Liver (tissue), 9 donors: ENCODE data around the gene KRT75. TPM values are rescaled to one million over a fixed set of nuclear protein-coding genes. Genes with fewer than 3 reads are reported as not detected.
"Not testable (repeated sequence)": the region's sequence is repeated elsewhere in the genome, so short reads cannot be mapped to it uniquely, and the experiment has no call there.

Experiments used
- DNase-seq: peaks from one replicate; pipeline ENCODE4 v3.0.0-alpha.2; 2017; ENCODE audit warnings: low spot score
- H3K27ac ChIP-seq, 2 donors: one replicate each; pipeline ENCODE4 v1.7.0; 2013; ENCODE audit warnings: inconsistent platforms in 2 of 2, low read length in 2 of 2, control low read depth in 1 of 2, low read depth in 1 of 2, mild to moderate bottlenecking in 1 of 2
- H3K27me3 ChIP-seq, 4 donors: one replicate each; pipeline versions ENCODE4 v1.6.1 to v1.7.0; 2013; ENCODE audit warnings: low read length in 3 of 4, inconsistent platforms in 1 of 4, mild to moderate bottlenecking in 1 of 4, moderate library complexity in 1 of 4; ENCODE audit not compliant: control insufficient read depth in 4 of 4, insufficient read depth in 4 of 4
- H3K36me3 ChIP-seq, 4 donors: one replicate each; pipeline versions ENCODE4 v1.6.1 to v1.7.0; 2013; ENCODE audit warnings: low read length in 3 of 4, mild to moderate bottlenecking in 3 of 4, low read depth in 1 of 4, moderate library complexity in 1 of 4; ENCODE audit not compliant: control insufficient read depth in 4 of 4, insufficient read depth in 3 of 4
- H3K4me1 ChIP-seq, 4 donors: one replicate each; pipeline versions ENCODE4 v1.6.1 to v1.7.0; 2013; ENCODE audit warnings: low read length in 3 of 4, mild to moderate bottlenecking in 3 of 4, moderate library complexity in 1 of 4; ENCODE audit not compliant: control insufficient read depth in 4 of 4, insufficient read depth in 4 of 4
- H3K4me3 ChIP-seq, 3 donors: one replicate each; pipeline versions ENCODE4 v1.6.1 to v1.7.0; 2013; ENCODE audit warnings: low read length in 3 of 3, control low read depth in 1 of 3, low read depth in 1 of 3, mild to moderate bottlenecking in 1 of 3
- H3K9ac ChIP-seq, 2 donors: one replicate each; pipeline ENCODE4 v1.7.0; 2013; ENCODE audit warnings: low read length in 2 of 2, mild to moderate bottlenecking in 2 of 2, moderate library complexity in 2 of 2, control low read depth in 1 of 2, low read depth in 1 of 2
- H3K9me3 ChIP-seq, 4 donors: one replicate each; pipeline versions ENCODE4 v1.6.1 to v1.7.0; 2013; ENCODE audit warnings: low read length in 3 of 4; ENCODE audit not compliant: control insufficient read depth in 4 of 4
- EGR1 ChIP-seq, 2 donors: IDR thresholded peaks; 2 replicates each; pipeline ENCODE4 v1.6.1; 2016 to 2018; ENCODE audit warnings: antibody characterized with exemption in 2 of 2, low read depth in 2 of 2
- FOXA1 ChIP-seq: IDR thresholded peaks from 2 replicates; pipeline ENCODE4 v1.6.1; 2016; ENCODE audit warnings: antibody characterized with exemption
- FOXA2 ChIP-seq: IDR thresholded peaks from 2 replicates; pipeline ENCODE4 v1.6.1; 2016; ENCODE audit warnings: antibody characterized with exemption
- HNF4A ChIP-seq, 2 donors: conservative IDR thresholded peaks; 2 replicates each; pipeline ENCODE4 v1.6.1; 2016; ENCODE audit warnings: antibody characterized with exemption in 2 of 2, mild to moderate bottlenecking in 2 of 2
- HNF4G ChIP-seq: IDR thresholded peaks from 2 replicates; pipeline ENCODE4 v1.6.1; 2016; ENCODE audit warnings: antibody characterized with exemption
- JUND ChIP-seq, 2 donors: IDR thresholded peaks; 2 replicates each; pipeline ENCODE4 v1.6.1; 2016; ENCODE audit warnings: antibody characterized with exemption in 2 of 2
- NR2F2 ChIP-seq: IDR thresholded peaks from 2 replicates; pipeline ENCODE4 v1.6.1; 2016; ENCODE audit warnings: antibody characterized with exemption
- RAD21 ChIP-seq, 2 donors: IDR thresholded peaks; 2 replicates each; pipeline ENCODE4 v1.6.1; 2016; ENCODE audit warnings: antibody characterized with exemption in 2 of 2, mild to moderate bottlenecking in 2 of 2
- REST ChIP-seq: IDR thresholded peaks from 2 replicates; pipeline ENCODE4 v1.6.1; 2016; ENCODE audit warnings: antibody characterized with exemption, mild to moderate bottlenecking
- RXRA ChIP-seq, 2 donors: IDR thresholded peaks; 2 replicates each; pipeline ENCODE4 v1.6.1; 2017 to 2018; ENCODE audit warnings: antibody characterized with exemption in 2 of 2, mild to moderate bottlenecking in 1 of 2
- TAF1 ChIP-seq: conservative IDR thresholded peaks from 2 replicates; pipeline ENCODE4 v1.6.1; 2016; ENCODE audit warnings: antibody characterized with exemption, mild to moderate bottlenecking
- YY1 ChIP-seq: IDR thresholded peaks from 2 replicates; pipeline ENCODE4 v1.6.1; 2016; ENCODE audit warnings: antibody characterized with exemption, mild to moderate bottlenecking
- ZBTB33 ChIP-seq: IDR thresholded peaks from 2 replicates; pipeline ENCODE4 v1.6.1; 2016; ENCODE audit warnings: antibody characterized with exemption
- WGBS: extraction: QIAGEN DNeasy Blood & Tissue Kit; methylation state at CpG from one replicate; pipeline ENCODE4 v1.1.7; 2013; 5-methylcytosine and 5-hydroxymethylcytosine counted together
- polyA plus RNA-seq, 2 donors: library from polyadenylated mRNA; stranded (reverse) in 1 of 2; unstranded in 1 of 2; fragments of 200-250 nt in 1 of 2; fragments of >200 nt in 1 of 2; fragmentation: Nextera tagmentation in 1 of 2; extraction: Ambion mirVana in 1 of 2; gene quantifications; one replicate each; pipeline versions ENCODE4 v1.2.1 to v1.2.3, GENCODE V29; 2013 to 2015
- total RNA-seq, 2 donors: library from RNA; depleted of rRNA; stranded (reverse); fragments of >200 nt; gene quantifications; one replicate each; pipeline ENCODE4 v1.2.3, GENCODE V29; 2014
- TF ChIP-seq, protein P1 (sequence below): fragments of 150-350 bp; IDR thresholded peaks from 2 replicates; pipeline ENCODE4 v1.5.1; 2017; ENCODE audit warnings: improper control_type of control experiment, low read depth, low read length; ENCODE audit not compliant: missing input control
- TF ChIP-seq, protein P2 (sequence below): IDR thresholded peaks from 2 replicates; pipeline ENCODE4 v1.6.1; 2016; ENCODE audit warnings: antibody characterized with exemption
- donor health status: healthy.
- donor health status: healthy.
- donor health status: healthy.
- donor health status: healthy.
- donor health status: healthy.

KRT75 gene
- total and polyA plus RNA-seq, 4 donors, result not detected

DNA sequence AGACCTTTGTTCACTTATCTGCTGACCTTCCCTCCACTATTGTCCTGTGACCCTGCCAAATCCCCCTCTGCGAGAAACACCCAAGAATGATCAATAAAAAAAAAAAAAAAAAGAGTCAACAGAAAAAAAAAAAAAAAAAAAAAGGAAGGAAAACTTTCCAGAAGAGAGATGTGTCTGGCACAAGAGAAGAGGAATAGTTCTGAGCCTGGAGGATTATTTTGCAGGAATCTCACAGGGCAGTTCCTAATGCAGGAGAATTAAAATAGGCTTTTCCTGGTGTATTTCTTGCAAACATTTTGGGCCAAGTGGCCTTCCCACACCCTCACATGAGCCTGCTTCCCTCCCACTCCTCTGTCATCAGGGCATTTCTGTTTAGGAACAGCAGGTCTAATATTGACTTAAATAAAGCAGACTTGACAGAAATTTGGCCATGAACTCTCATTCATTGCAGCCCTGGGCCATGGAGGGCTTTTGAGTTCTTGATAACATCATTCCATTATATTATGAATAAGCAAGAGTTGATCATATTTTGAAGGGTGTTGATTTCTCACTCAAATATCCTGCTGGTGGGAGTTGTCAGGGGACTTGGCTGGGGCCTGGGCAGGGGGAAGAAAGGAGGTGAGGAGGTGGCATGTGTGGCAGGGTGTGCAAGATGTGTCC is 23.5 kb downstream of the KRT75 start:
- not testable (repeated sequence) for DNase-seq
- WGBS, result no CpG with 5 or more reads among the region's 1 CpG

DNA sequence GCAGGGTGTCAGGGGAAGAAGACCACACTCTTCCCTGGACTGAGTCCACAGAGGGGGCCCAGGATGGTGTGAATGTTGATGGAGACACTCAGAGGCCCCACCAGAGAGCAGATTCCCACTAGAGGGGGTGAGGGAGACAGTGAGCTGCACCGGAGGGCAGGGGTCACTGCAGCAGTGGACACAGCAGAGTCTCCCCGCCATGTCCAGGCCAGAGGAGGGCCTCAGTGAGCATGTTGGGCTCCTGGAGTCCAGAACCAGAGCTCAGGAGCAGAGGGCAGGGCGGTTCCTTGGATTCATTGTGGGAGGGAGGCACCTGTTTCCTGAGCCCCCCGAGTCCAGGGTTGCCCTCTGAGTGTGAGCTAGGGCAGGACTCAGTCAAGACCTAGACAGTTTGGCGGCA is 26.3 kb downstream of the KRT75 start:
- no peaks in the 10 kb centered on the region for H3K4me1 ChIP-seq
- no peaks in the 10 kb centered on the region for H3K9me3 ChIP-seq
- H3K27me3 ChIP-seq, result no peaks in the 10 kb centered on the region
- no peaks in the 10 kb centered on the region for H3K36me3 ChIP-seq
- DNase-seq, result no peak
- WGBS, result 88% methylated on average over 5 of the region's 5 CpGs
- H3K27ac ChIP-seq, result no peak overlapping the region
- TF ChIP-seq HNF4A (conservative IDR thresholded peaks at IDR 0.05), result no peak
- no peak for TF ChIP-seq REST
- TF ChIP-seq, protein P1, sequence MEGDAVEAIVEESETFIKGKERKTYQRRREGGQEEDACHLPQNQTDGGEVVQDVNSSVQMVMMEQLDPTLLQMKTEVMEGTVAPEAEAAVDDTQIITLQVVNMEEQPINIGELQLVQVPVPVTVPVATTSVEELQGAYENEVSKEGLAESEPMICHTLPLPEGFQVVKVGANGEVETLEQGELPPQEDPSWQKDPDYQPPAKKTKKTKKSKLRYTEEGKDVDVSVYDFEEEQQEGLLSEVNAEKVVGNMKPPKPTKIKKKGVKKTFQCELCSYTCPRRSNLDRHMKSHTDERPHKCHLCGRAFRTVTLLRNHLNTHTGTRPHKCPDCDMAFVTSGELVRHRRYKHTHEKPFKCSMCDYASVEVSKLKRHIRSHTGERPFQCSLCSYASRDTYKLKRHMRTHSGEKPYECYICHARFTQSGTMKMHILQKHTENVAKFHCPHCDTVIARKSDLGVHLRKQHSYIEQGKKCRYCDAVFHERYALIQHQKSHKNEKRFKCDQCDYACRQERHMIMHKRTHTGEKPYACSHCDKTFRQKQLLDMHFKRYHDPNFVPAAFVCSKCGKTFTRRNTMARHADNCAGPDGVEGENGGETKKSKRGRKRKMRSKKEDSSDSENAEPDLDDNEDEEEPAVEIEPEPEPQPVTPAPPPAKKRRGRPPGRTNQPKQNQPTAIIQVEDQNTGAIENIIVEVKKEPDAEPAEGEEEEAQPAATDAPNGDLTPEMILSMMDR, result no peak
- no peak overlapping the region for H3K4me3 ChIP-seq
- no peak overlapping the region for H3K9ac ChIP-seq

More for the DNA sequence above, 23.5 kb downstream of the KRT75 start:
- not testable (repeated sequence) for H3K27me3 ChIP-seq, H3K36me3 ChIP-seq, H3K27ac ChIP-seq, H3K4me1 ChIP-seq, H3K9me3 ChIP-seq, H3K9ac ChIP-seq, H3K4me3 ChIP-seq

DNA sequence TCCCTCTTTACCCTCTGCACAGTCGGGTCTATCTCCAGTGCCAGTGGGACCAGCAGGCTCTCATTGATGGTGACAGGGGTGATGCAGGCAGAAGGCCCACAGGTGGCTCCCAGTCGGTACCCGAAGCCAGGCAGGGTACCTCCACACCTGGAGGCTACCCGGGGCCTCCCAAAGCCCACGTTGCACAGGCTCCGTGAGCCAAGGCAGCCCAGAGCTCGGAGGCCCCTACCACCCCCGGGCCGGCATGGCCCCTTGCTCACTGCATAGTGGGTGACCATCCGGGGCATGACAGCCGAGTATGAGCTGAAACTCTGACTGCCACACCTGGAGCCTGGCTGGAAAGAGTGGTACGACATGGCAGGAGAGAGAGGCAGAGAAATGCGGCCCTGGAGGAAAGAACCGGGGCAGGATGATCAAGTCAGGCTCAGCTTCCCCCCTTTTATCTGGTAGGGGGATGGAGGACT is 28.2 kb downstream of the KRT75 start, which contains the start of gene KRT82:
TSS of gene KRT82 (minus strand) at position 414 of the 464 bp plus-strand sequence. CDS start at position 356, 58 bp downstream.
- H3K4me1 ChIP-seq, result no peaks in the 10 kb centered on the region
- TF ChIP-seq, protein P1, result no peak
- TF ChIP-seq RAD21 (IDR thresholded peaks at IDR 0.05) (no peak), YY1 (no peak), NR2F2 (no peak), RXRA (IDR thresholded peaks at IDR 0.05) (no peak), FOXA2 (no peak), TAF1 (no peak), ZBTB33 (no peak), JUND (IDR thresholded peaks at IDR 0.05) (no peak), FOXA1 (no peak), EGR1 (IDR thresholded peaks at IDR 0.05; ENCODE audit: low read depth in 2 of 2) (no peak), HNF4G (no peak)
- TF ChIP-seq, protein P2, sequence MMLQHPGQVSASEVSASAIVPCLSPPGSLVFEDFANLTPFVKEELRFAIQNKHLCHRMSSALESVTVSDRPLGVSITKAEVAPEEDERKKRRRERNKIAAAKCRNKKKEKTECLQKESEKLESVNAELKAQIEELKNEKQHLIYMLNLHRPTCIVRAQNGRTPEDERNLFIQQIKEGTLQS, result no peak

More for the DNA sequence above, 28.2 kb downstream of the KRT75 start, which contains the start of gene KRT82:
- H3K36me3 ChIP-seq, result no peaks in the 10 kb centered on the region
- H3K4me3 ChIP-seq, result no peak within 1 kb of the TSS
- no peak within 1 kb of the TSS for H3K9ac ChIP-seq
- no peak for DNase-seq
- WGBS, result 93% methylated on average over 14 of the region's 14 CpGs
- H3K27me3 ChIP-seq, result no peaks in the 10 kb centered on the region
- H3K9me3 ChIP-seq, result no peaks in the 10 kb centered on the region
- H3K27ac ChIP-seq, result no peak within 1 kb of the TSS
